Parietal lobe (tissue), 1 donor: ENCODE data around the gene SPANXA2. TPM values are rescaled to one million over a fixed set of nuclear protein-coding genes. Genes with fewer than 3 reads are reported as not detected.

Source experiments
- total RNA-seq: library from RNA; depleted of rRNA; stranded (reverse); fragments of >200 nt; gene quantifications from one replicate; pipeline ENCODE4 v1.2.3, GENCODE V29; 2014

Gene SPANXA2, protein sequence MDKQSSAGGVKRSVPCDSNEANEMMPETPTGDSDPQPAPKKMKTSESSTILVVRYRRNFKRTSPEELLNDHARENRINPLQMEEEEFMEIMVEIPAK
- total RNA-seq, result not detected

DNA sequence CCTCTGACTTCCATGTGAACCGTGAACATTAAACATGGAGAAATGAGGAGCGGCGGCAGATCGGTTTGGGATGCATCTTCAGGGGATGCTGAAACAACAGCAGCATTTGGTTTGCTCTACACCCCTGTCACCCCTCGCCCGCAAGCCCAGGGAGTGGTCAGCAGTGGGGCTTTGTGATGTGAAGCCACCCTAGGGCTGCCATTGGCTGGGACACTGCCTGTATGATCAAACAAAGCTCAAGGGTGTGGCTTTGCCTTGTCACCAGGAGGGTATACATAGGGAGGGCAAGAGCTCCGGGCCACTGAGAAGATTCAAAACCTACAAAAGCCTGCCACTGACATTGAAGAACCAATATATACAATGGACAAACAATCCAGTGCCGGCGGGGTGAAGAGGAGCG lies at the start of gene SPANXA2:
SPANXA2 (plus strand) TSS at position 301 of the 400 bp plus-strand sequence; CDS start at position 361, 60 bp downstream.

DNA sequence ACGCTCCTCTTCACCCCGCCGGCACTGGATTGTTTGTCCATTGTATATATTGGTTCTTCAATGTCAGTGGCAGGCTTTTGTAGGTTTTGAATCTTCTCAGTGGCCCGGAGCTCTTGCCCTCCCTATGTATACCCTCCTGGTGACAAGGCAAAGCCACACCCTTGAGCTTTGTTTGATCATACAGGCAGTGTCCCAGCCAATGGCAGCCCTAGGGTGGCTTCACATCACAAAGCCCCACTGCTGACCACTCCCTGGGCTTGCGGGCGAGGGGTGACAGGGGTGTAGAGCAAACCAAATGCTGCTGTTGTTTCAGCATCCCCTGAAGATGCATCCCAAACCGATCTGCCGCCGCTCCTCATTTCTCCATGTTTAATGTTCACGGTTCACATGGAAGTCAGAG lies 4.9 kb upstream of the SPANXA2 start, which contains the start of gene SPANXA1:
SPANXA1 (minus strand) TSS at position 101 of the 400 bp plus-strand sequence; CDS start at position 41, 60 bp downstream.

Other genes starting within 250 kb of the SPANXA2 start
- gene SPANXA1, start 5.0 kb upstream of the SPANXA2 start, total RNA-seq, result not detected
- gene SPANXD, start 109.0 kb downstream of the SPANXA2 start, total RNA-seq, result not detected
- gene MAGEC3, start 248.6 kb downstream of the SPANXA2 start, total RNA-seq, result 0.63 TPM